ENCODE measurements around the gene TAS2R3. TPM values are rescaled to one million over a fixed set of nuclear protein-coding genes. Genes with fewer than 3 reads are reported as not detected.

The TAS2R3 gene
- total and polyA plus RNA-seq, 9 of the 15 experiments (the other 6 are each of a cell fraction or from before 2014, with no cell fraction given): 0.37 to 1.9 (median 1.2) TPM; not detected in 2

DNA sequence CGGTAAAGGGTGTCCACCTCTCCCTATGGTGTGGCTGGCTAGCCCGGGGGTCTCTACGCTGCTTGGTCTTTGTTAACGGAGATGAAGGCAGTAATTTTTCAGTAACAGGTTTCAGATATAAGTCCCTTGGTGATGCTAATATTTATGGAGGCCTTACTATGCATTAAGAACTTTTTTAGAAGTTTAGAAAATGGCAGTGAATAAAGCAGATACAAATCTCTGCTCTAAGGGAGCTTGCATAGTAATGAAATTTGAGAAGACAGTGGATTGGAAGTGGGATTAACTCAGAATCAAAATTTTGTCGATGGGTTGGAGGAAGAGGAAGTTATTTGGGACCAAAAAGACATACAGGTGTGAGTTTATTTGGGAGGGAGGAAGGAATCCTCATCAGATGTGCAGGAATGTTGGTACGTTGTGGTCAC lies 25.3 kb upstream of the TAS2R3 start (continued):
- TF ChIP-seq ZNF280B (CRISPR knock-in tag; IDR thresholded peaks at IDR 0.05): no peak
- no peak for TF ChIP-seq ZFX (CRISPR knock-in tag; IDR thresholded peaks at IDR 0.05)
- TF ChIP-seq GABPA (tag; conservative IDR thresholded peaks at IDR 0.05; ENCODE audit: low read depth): peak; percentile 56; the same call in 1 of the 2 replicates
- TF ChIP-seq ZNF584 (CRISPR knock-in tag; IDR thresholded peaks at IDR 0.05; ENCODE audit: low read depth): 0 out of 2 replicates have a peak, but pooled peaks have one; percentile 17
- TF ChIP-seq HNRNPLL (IDR thresholded peaks at IDR 0.05; ENCODE audit: low read depth, low read length, poor library complexity, severe bottlenecking): no peak
- 0 out of 2 replicates have a peak, but pooled peaks have one; percentile 4 for TF ChIP-seq ZNF134 (CRISPR knock-in tag; conservative IDR thresholded peaks at IDR 0.05)
- no peak for TF ChIP-seq E2F3 (CRISPR knock-in tag; IDR thresholded peaks at IDR 0.05)
- TF ChIP-seq PTTG1 (tag; IDR thresholded peaks at IDR 0.05; ENCODE audit: low read depth): no peak
- TF ChIP-seq, protein P1, sequence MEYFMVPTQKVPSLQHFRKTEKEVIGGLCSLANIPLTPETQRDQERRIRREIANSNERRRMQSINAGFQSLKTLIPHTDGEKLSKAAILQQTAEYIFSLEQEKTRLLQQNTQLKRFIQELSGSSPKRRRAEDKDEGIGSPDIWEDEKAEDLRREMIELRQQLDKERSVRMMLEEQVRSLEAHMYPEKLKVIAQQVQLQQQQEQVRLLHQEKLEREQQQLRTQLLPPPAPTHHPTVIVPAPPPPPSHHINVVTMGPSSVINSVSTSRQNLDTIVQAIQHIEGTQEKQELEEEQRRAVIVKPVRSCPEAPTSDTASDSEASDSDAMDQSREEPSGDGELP (CRISPR knock-in tag; IDR thresholded peaks at IDR 0.05; ENCODE audit: borderline replicate concordance): no peak
- no peak for TF ChIP-seq MYNN (IDR thresholded peaks at IDR 0.05)
- TF ChIP-seq MYNN (CRISPR knock-in tag; IDR thresholded peaks at IDR 0.05): no peak
- no peak for TF ChIP-seq CEBPB (tag; IDR thresholded peaks at IDR 0.05)
- TF ChIP-seq ZNF140 (CRISPR knock-in tag; IDR thresholded peaks at IDR 0.05): no peak
- TF ChIP-seq CUX1 (CRISPR knock-in tag; IDR thresholded peaks at IDR 0.05): no peak
- TF ChIP-seq SAP30 (IDR thresholded peaks at IDR 0.05; ENCODE audit: borderline replicate concordance, insufficient read depth, low read depth, low read length, poor library complexity, severe bottlenecking): no peak
- TF ChIP-seq ZBTB5 (IDR thresholded peaks at IDR 0.05): no peak
- TF ChIP-seq NFIX (CRISPR knock-in tag; IDR thresholded peaks at IDR 0.05; ENCODE audit: low read depth): no peak
- TF ChIP-seq RHOXF2B (CRISPR knock-in tag; conservative IDR thresholded peaks at IDR 0.05): no peak
- TF ChIP-seq ZNF445 (CRISPR knock-in tag; IDR thresholded peaks at IDR 0.05; ENCODE audit: low read depth): no peak
- TF ChIP-seq RB1 (IDR thresholded peaks at IDR 0.05; ENCODE audit: low read depth): no peak
- no peak for TF ChIP-seq DPF2 (IDR thresholded peaks at IDR 0.05)
